Hindlimb muscle (tissue), 1 donor: ENCODE results near the gene LEMD2. TPM values are rescaled to one million over a fixed set of nuclear protein-coding genes. Genes with fewer than 3 reads are reported as not detected.
A peak's percentile ranks its signal among the peaks of the same experiment; 100 is the strongest.

Source experiments
- DNase-seq: peaks from one replicate; pipeline ENCODE4 v3.0.0-alpha.2; 2013
- polyA plus RNA-seq: library from polyadenylated mRNA; unstranded; fragments of 120-200 nt; gene quantifications from one replicate; pipeline ENCODE4 v1.2.1, GENCODE V29; 2013; ENCODE audit not compliant: insufficient read length

LEMD2 gene
- polyA plus RNA-seq, 1 donor, result 39.8 TPM

DNA sequence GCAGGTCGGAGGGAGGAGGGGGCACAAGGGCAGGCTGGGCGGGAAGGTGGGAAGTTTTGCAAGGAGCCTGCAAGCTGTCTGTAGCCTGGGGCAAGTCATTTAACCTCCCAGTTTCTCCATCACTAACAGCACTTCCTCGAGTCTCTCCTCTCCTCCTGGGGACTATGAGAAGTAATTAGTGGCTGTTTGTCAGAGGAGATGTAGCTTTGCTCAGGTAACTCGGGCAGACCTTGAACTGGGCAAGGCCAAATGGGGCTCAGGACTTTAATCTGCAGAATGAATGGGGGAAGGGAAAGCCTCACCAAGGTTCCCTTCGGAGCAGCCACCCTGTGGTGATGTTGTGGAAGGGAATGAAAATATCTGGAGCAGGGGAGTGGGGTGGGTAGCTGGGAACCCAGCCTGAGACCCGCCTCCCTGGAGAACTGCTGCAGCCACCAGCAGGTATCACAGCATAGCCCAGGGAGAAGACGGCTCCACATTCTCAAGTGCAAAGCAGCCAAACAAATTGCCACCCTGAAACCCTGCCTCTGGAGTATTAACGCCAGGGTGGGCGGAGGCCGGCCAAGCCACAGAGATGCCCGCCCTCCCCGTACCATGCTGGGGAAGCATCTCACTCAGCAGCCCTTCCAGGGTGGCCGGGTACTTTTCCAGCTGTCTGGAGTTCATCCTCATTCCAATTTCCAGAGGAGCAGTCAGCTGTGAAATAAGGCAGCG, 6.1 kb upstream of the LEMD2 start:
- no peak for DNase-seq

DNA sequence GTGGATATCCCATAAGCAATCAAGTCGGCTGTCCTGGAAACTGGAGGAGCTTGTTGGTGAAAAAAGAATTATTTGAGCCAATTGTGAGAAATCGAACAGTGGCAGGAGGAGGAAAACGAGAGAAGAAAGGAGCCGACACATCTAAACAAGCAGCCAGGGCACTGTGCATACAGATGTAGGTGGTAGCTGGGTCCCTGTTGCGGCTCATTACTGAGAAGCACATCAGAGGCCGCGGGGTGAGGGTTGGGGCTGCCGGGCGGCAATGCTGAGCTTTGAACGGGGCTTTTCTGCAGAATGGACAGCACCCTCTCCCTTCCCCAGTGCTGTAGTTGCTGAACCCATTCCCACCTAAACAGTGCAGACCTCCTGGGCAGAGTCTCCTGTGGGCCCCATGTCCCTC, 4.1 kb upstream of the LEMD2 start:
- DNase-seq, result no peak

DNA sequence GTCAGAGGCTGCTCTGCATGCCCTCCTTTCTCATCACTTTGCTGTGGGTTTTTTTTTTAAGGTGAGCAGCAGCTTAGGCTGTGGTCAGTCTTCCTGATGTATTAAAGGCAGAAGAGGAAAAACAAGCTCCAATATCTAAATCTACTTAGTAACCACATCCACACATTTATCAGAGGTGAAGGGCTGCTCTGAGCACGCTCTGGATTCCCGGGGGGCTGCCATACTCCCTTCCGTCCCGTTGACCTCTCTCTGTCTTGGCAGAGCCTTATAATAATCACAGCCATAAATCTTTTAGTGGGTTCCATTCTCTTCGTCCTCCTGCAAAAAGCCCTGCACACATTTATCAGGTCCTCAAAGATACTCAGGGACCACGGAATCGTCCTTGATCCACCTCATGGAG, 2.7 kb upstream of the LEMD2 start:
- DNase-seq, result no peak

DNA sequence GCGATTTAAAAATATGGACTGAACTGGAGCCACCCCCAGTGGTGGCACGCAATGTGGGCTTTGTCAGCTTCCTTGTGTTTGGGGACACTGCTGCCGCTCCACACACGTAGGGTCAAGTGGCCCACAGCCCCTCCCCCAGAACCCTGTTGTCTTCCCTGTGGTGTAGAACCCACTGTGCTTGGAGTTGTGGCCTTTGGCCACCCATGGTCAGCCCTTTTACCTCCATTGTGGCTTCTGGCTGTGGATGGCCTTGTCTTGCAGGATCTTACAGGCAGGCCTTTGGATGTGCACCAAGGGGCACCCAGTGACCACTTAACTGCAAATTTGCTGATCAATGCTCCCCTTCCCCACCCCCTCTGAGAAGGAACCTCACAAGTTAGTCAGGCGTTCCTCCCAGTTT, 2.0 kb upstream of the LEMD2 start:
- DNase-seq, result no peak

DNA sequence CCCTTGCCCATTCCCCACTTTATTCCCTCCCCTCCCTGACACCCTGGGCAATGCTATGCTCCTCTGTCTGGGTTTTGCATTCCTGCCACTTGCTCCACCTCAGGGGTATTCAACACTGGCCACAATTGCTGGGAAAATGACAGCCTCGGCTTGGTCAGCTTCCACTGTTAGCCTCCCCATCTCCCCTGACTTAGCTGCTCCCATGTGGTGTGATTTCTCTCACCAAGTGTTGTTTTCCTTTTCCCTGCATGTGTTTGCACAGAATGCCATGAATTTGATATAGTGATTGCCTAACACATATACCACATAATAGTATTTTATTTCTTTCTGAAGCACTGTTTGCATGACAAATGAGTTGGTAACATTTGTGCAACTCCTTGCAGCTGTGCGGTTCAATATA, 1.4 kb upstream of the LEMD2 start:
- no peak for DNase-seq

DNA sequence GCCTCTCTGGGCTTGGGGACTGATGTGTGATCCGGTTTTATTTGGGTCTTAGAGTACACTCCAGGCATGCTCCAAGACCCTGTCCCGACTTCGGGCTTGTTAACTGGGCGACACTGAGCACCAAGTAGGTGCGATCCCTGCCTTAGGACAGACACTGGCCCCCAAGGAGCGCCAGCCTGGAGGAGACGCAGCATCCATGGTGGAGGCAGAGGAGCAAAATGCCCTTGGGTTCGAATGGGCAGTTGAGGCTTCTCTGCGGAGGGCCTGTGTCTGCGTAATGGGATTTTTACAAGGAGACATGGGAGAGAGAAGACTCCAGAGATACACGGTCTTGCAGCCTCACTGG, 593 bp upstream of the LEMD2 start:
- DNase-seq, result no peak

DNA sequence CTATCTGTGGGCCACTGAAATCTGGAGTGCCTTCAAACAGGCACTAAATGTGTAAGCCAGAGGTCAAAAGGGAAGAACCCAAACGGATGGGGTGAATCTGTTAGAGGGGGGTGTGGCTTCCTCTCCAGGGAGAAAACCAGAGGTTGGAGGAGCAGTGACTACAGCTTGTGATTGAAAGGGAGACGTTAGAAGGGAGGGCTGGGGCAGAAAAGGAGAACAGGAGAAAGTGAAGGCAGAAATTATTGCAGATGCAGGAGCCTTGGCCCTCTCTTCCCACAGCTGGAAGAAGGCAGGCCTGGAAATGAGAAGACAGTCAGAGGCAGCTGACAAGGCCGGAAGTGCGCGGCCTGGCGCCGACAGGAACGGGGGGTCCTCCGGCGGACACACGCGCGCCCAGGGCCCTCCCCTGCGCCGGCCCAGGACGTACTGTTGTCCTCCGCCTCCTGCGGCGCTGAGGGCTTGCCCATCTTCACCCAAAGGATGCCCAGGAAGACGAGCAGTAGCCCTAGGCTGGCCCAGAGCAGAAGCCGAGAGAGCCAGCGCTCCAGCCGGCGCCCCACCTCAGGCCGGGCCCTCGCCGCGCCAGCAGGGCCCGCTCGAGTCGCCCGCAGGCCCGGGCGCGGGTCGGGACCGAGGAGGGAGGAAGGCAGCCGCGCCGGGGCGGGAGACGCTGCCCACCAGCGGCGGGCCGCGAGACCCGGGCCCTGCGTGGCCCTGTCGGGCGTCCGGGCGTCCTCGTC, 806 bp downstream of the LEMD2 start:
- peak; percentile 91 for DNase-seq

DNA sequence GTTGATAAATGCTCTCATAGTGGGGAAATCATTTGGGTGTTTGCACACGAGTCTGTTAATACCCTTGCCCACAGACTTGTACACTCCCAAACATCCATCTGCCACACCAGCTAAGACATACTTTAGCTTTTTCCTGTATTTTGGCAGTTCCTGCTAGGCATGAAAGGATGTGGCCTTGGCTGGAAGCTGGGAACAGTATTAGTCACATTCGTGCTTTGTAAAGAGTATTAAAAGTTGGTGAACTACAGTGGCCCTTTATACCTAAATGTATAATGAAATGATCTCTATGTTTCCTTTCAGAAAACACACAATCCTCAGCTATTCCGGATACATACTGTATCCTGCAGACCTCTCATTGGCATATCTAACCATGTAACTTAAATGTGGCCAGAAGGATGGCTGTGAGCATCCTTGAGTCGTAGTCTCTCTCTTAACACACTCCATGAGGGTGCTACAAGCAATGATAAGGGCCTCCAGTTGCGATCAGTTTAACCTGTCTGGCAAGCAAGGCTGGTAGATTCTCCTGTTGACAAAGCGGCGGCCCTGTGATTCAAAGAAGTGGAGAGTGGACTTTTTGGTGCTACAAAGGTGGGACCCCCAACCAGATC, 1.5 kb downstream of the LEMD2 start:
- no peak for DNase-seq

DNA sequence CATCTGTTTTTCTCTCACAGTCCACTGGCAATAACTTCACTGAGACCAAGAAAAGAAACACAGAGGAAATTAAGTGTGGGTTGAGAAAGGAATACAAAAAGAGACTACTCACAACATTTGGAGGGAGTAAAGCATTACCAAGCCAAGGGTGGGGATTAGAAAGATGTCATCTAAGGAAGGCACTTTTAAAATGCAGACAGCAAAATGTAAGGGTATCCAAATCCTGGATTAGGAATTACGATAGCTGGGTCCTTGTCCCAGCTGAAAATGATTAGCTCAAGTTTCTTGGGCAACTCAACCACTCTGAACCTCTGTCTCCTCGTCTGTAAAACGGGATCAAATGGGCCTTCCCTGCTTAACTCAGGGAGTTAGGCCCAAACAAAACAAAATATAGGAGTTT, 2.2 kb downstream of the LEMD2 start:
- no peak for DNase-seq

DNA sequence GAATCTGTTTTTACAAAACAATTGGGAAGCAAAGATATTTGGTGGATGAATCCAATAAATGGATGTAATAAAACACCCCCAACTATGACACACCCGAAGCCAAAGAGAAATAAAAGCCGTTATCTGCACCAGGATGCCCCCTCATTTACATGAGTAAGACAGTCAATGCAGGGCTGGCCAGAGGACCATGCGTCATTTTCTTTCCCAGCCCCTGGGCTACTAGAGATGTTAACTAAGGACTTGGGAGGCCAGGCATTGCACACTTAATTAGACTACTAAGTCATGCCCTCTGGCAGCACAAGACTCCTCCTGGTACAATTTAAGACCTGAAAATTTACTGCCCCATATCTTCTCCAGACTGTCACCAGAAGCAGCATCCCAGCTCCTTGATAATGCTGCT, 3.2 kb downstream of the LEMD2 start:
- no peak for DNase-seq

DNA sequence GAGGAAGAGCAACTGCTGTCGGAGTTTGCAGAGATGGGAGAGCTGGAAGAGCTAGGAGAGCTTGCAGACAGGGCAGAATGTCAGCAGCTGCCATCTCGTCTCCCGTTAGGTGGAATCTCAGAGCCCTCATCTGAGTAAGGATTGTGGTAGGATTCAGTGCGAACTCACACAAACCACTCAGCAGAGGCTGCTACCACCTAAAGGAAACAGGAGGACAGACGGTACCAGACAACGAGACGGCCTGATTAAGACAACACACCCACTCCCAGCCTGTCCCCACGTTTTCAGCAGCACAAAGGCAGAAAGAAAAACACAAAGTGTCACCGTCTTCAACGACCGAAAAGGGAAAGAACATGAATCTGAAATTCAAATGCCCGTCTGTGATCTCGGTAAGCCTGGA, 4.1 kb downstream of the LEMD2 start:
- DNase-seq, result no peak

DNA sequence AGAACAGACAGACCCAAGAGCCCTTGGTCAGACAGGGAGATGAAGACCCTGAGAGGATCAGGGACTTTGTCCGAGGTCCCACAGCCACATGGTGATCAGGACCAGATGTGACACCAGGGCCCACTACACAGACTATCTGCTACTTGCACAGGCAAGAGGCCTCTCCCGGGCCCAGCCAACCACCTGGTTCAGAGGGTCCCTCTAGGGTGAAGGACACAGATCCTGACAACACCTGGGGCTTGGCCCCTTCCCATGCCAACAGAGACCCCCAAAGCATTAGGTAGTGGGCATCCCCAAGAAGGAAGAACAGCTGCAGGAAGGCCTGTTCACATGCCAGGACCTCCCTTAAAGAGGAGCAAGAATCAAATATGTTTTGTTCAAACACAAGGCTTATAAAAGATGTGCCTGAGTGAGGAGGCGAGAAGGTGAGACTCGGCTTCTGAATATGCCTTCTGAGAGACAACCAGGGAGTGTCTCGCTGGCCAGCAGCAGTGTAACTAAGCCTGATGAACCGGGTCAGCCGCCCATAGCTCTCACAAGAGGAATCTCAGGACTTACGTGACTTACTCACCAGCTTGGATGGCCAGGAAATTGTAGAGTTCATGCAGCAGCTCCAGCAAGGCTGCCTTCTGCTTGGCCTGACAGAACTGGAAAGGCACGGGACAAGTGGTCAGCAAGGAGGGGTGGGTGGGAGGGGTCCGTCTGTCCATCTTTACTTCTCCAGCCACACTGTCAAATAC, 5.0 kb downstream of the LEMD2 start:
- no peak for DNase-seq

DNA sequence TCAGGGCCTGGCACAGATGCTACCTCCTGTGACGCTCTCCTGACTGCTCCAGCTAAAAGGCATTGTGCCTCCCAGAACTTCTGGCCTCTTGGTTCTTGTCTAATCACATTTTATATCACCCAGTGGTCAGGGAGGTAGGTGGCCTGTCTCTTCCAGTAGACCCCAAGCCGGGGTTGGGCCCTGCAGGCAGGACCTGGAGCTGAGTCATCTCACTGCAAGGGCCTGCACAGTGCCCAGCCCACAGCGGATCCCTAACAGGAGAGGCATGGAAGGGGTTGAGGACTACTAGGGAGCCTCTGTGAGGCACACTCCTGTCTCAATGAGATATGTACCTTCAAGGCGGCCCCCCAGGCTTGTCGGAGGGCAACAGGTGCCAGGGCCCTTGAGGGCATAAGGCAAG, 6.4 kb downstream of the LEMD2 start:
- no peak for DNase-seq

DNA sequence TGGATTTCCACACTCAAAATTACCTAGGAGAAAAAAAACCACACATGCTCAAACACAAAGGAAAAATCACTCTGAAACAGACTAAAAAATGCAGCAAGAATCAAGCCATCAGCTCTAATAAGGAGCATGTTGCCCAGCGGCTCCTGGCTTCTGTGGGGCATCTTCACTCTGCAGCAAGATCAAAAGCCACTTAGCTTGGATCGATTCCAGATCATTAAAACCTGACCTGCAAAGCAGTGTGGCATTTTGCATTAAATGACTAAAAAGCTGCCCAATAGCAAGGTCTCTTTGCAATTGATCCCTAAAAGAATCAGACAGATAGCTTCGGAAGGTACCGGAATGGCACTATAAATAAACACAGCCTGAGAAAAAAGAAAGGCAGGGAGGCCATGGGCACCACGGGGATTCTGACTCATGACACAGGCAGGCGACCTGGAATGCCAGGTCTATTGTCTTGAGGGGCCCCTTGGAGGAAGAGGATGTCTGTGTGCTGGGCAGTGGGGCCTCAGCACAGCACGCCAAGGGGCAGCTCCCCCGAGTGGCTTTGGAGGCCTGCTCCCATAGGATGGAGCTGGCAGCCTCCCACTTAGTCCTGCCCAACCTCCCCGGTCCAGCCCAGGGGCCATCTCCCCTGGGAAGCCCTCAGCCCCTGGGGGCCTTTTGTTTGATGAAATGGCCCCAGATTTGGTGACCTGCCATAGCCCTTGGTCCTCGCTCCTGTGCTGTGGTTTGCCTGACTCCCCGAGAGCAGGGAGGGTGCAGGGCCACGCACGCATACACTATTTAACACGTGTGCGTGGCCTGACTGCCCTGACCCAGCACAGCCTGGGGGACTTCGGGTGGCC, 7.6 kb downstream of the LEMD2 start:
- DNase-seq, result no peak

DNA sequence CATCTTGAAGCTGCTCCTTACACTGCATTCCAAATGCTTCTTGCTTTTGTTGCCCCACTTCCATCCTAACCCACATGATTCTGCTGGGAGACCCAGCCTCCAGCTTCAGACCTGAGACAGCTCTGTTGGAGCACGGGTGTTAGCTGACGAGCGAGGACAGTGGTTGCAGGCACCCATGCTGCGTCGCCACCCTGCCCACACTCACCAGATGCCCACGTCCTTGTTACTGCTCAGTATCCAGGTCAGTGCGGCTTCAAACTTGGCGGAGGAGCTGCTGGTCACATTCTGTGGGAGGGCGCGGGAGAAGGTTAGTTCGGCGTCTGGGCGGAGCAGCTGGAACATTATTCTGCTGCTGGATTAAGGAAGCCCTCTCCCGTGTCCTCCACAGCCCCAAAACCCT, 9.0 kb downstream of the LEMD2 start:
- DNase-seq, result no peak

DNA sequence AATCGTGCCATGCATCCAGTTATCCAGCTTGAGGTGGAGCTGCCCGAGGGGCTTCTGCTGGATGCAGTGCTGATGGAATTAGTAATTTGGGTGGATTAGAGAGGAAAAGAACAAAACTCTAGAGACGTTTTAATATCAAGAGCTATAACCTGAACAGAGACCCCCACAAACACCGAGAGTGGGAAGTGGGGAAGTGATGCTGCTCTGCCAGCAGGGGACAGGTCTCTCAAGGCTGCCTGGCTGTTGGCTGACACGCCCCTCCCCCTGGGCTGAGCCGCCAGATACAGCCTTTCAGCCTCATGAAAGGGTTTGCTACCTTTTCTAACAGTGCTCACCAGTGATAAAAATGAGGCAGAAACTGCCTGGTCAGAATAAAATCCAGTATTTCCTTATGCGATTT, 9.6 kb downstream of the LEMD2 start:
- no peak for DNase-seq

DNA sequence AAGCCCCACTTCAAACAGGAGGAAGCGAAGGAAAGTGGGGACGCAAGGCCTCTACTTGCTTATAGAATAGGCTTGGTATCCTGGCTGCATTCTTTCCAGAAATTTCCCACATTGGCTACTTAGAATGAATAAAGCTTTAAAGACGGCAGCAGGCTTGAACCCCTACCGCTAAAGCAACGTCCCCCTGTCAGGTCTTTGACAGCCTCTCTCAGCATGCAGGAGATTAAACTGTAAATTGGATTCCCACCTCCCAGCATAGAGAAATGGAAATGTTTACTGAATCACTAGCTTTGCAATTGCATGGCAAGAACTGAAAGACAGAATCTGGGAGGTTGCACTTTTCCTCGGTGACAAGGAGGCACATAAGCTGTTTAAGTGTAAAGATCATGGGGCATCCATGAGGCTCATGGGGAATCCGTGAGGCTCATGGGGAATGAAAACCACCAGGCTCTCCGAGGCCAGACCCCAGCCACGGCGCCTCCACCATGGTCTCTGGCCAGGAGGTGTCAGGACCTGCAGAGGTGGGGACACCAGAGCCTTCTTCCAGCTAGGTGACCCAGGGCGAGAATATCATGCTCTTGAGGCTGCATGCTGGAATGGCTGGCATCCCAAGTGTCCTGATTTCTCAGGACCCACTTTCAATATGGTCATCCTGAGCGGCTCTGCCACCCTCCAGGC, 10.3 kb downstream of the LEMD2 start:
- no peak for DNase-seq

DNA sequence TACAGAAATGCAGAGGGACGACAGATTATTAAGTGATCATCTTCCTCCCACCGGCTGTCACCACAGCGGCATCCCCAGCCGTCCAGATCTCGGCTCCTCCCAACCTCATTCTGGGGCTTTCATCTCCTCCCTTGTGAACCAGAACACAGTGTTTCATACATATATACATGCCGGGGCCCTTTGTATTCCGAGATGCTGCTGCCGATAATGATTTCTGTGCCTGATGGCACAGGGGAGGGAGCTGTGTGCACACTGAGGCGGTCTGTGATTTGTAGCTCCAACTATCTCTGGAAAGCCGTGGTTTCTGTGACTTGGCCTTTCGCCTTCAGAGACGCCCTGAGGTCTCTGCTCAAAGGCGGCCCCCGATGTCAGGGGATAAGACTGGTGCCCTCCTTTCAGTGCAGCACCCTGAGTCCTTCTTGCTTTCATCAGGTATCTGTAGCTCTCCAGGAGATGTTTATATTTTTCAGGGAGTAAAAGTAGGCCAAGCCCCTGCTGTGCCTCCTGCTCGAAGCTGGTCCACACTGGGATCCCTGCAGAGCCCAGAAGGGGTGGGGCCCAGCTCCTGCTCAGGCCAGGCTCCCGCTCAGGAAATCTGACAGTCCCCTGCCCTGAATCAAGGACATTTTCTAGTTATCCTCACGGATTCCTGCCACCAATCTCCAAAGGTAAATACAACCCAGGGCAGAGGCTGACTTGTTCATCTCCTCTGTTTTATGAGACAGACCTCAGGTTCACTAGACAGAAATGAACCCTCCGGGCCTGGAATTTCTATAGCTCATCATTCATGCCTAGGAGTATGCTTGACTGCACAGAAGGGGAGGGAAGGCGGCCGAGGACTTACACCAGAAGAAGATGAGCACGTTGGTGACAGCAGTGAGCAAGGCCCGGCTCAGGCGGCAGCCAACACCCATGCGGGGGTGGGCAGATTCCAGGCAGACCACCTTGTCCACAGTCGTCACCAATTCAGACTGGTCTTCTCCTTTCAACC, 11.2 kb downstream of the LEMD2 start:
- DNase-seq, result no peak

DNA sequence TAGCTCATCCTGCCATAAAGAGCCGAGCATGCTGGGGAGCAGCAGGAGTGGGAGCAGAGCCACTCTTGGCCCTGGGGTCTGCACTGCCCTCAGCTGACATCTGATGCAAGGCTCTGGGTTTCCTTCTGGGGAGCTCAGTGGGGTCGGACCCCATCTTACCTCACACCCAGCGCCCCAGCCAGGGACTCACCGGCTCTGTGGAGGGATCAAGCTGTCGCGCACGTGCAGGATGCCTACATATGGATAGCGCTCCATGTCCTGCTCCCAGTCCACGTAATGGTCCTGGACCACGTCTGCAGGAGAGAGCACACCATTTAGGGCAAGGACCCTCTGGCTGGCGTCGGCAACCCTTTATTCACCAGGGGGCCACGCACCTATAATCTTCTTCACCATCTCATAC, 12.2 kb downstream of the LEMD2 start:
- DNase-seq, result no peak

DNA sequence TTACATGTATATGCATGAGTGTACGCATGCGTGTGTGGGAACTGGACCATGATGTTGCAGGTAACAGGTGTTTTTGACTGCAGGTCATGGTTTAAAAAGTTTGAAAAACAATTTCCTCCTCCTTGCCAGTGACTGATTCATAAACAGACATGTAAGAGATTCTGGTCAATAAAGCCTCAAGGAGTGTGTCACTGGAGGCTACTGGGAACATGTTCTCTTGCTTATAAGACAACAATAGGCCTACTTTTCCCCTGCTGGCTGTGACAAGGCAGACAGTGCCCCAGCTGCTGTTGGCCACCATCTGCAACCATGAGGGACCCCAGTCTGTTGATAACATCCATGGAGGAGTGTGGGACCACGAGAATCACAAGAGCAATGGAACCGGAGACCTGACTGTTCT, 12.7 kb downstream of the LEMD2 start:
- no peak for DNase-seq

DNA sequence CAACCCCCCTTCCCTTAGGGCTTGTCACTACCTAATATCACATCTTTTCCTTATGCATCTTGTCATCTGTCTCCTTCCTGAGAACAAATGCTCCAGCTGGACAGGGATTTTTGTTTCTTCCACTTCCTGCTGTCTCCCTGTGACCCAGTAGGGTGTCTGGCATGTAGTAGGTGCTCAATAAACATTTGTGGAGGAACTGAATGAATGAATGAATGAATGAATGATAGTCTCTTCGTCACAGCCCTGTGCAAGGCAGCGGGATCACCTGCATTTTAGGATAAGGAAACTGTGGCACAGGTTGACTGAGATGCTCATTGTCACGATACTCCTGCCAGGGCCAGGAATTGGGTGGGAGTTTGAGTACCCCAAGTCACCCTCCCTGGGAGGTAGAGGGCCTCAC, 14.2 kb downstream of the LEMD2 start:
- no peak for DNase-seq
